GM23338 (cell line): Measurements from ENCODE around the gene CCNYL1. TPM values are rescaled to one million over a fixed set of nuclear protein-coding genes. Genes with fewer than 3 reads are reported as not detected.

Experiments
- ATAC-seq: fragments of 200-7000 bp; cut with Tn5 transposase; 3 replicates; pipeline ENCODE4 v1.9.1; 2020
- DNase-seq: peaks from one replicate; pipeline ENCODE4 v3.0.0-alpha.2; 2015; ENCODE audit warnings: low spot score
- H2AFZ ChIP-seq: fragments of 200-600 bp; sonication (generic); 2 replicates; pipeline ENCODE4 v1.8.0; 2016; ENCODE audit warnings: antibody characterized with exemption, mild to moderate bottlenecking, moderate library complexity
- H3F3A ChIP-seq: fragments of 200-600 bp; sonication (generic); replicated peaks from 2 replicates; pipeline ENCODE4 v1.8.0; 2017; ENCODE audit warnings: antibody characterized with exemption, mixed run types, low read depth
- H3K27ac ChIP-seq: fragments of 200-600 bp; sonication (generic); 2 replicates; pipeline ENCODE4 v1.6.1; 2016; ENCODE audit warnings: low read depth
- H3K27me3 ChIP-seq: fragments of 200-600 bp; sonication (generic); 2 replicates; pipeline ENCODE4 v1.8.0; 2016; ENCODE audit warnings: mild to moderate bottlenecking, mixed run types, moderate library complexity; ENCODE audit not compliant: insufficient read depth
- H3K36me3 ChIP-seq: fragments of 200-600 bp; sonication (generic); 2 replicates; pipeline ENCODE4 v1.8.0; 2016; ENCODE audit warnings: mild to moderate bottlenecking; ENCODE audit not compliant: insufficient read depth
- H3K4me1 ChIP-seq: fragments of 200-600 bp; sonication (generic); 2 replicates; pipeline ENCODE4 v1.8.0; 2016; ENCODE audit warnings: mild to moderate bottlenecking, moderate library complexity; ENCODE audit not compliant: insufficient read depth
- H3K4me2 ChIP-seq: fragments of 200-600 bp; sonication (generic); 2 replicates; pipeline ENCODE4 v1.7.1; 2017; ENCODE audit warnings: mixed run types
- H3K4me3 ChIP-seq: fragments of 200-600 bp; sonication (generic); 2 replicates; pipeline ENCODE4 v1.6.1; 2016; ENCODE audit warnings: mixed run types
- H3K79me2 ChIP-seq: fragments of 200-600 bp; sonication (generic); replicated peaks from 2 replicates; pipeline ENCODE4 v1.8.0; 2017; ENCODE audit warnings: mild to moderate bottlenecking; ENCODE audit not compliant: insufficient read depth
- H3K9me2 ChIP-seq: fragments of 200-600 bp; sonication (generic); 2 replicates; pipeline ENCODE4 v1.8.0; 2017; ENCODE audit not compliant: insufficient read depth
- H4K20me1 ChIP-seq: fragments of 200-600 bp; sonication (generic); replicated peaks from 2 replicates; pipeline ENCODE4 v1.8.0; 2017; ENCODE audit warnings: mild to moderate bottlenecking; ENCODE audit not compliant: insufficient read depth
- H3K27ac Mint-ChIP-seq: 2 replicates; pipeline ENCODE4 v1.8.0; 2020; ENCODE audit warnings: inconsistent platforms, mild to moderate bottlenecking, moderate library complexity, mixed read lengths
- H3K27me3 Mint-ChIP-seq: 3 replicates; pipeline ENCODE4 v1.8.0; 2022; ENCODE audit warnings: low read depth, mild to moderate bottlenecking, moderate library complexity, mixed read lengths, inconsistent platforms; ENCODE audit not compliant: insufficient read depth, poor library complexity
- H3K36me3 Mint-ChIP-seq: 3 replicates; pipeline ENCODE4 v1.8.0; 2021; ENCODE audit warnings: low read depth, mild to moderate bottlenecking, inconsistent platforms, moderate library complexity, mixed read lengths
- H3K4me1 Mint-ChIP-seq: 3 replicates; pipeline ENCODE4 v1.8.0; 2020; ENCODE audit warnings: mild to moderate bottlenecking, inconsistent platforms, mixed read lengths
- H3K4me3 Mint-ChIP-seq: 3 replicates; pipeline ENCODE4 v1.8.0; 2021; ENCODE audit warnings: moderate library complexity, mild to moderate bottlenecking, inconsistent platforms, mixed read lengths
- H3K9me3 Mint-ChIP-seq: 3 replicates; pipeline ENCODE4 v1.8.0; 2020; ENCODE audit warnings: moderate library complexity, mild to moderate bottlenecking, inconsistent platforms, mixed read lengths
- CREB1 ChIP-seq: fragments of 250-450 bp; sonication (Bioruptor Pico); IDR thresholded peaks from 2 replicates; pipeline ENCODE4 v1.5.0; 2020; ENCODE audit warnings: low read depth, mild to moderate bottlenecking, moderate library complexity
- EZH2phosphoT487 ChIP-seq: fragments of 200-600 bp; sonication (generic); IDR thresholded peaks from one replicate; pipeline ENCODE4 v1.8.1; 2018; ENCODE audit warnings: antibody characterized with exemption; ENCODE audit not compliant: unreplicated experiment
- JUNB ChIP-seq: IDR thresholded peaks from one replicate; pipeline ENCODE4 v1.6.1; 2016; ENCODE audit warnings: antibody characterized with exemption; ENCODE audit not compliant: unreplicated experiment
- POLR2AphosphoS5 ChIP-seq: IDR thresholded peaks from 2 replicates; pipeline ENCODE4 v1.6.1; 2016; ENCODE audit warnings: antibody characterized with exemption, low read depth
- STAT1 ChIP-seq: IDR thresholded peaks from one replicate; pipeline ENCODE4 v1.6.1; 2016; ENCODE audit warnings: antibody characterized with exemption; ENCODE audit not compliant: unreplicated experiment
- ZNF114 ChIP-seq: fragments of 250-450 bp; sonication (Bioruptor Pico); IDR thresholded peaks from 2 replicates; pipeline ENCODE4 v1.5.0; 2020; ENCODE audit warnings: mild to moderate bottlenecking, moderate library complexity
- polyA plus RNA-seq: library from polyadenylated mRNA; unstranded; fragments of >200 nt; fragmentation: Nextera tagmentation; extraction: Ambion mirVana; gene quantifications from 2 replicates; pipeline ENCODE4 v1.2.1, GENCODE V29; 2016
- total RNA-seq: library from RNA; depleted of rRNA; stranded (reverse); fragments of >200 nt; shearing (Covaris generic); gene quantifications from 2 replicates; pipeline ENCODE4 v1.2.3, GENCODE V29; 2014
- TF ChIP-seq, protein P1 (sequence below): IDR thresholded peaks from one replicate; pipeline ENCODE4 v1.6.1; 2018; ENCODE audit warnings: antibody characterized with exemption; ENCODE audit not compliant: unreplicated experiment
- TF ChIP-seq, protein P2 (sequence below): IDR thresholded peaks from 2 replicates; pipeline ENCODE4 v1.6.1; 2016; ENCODE audit warnings: antibody characterized with exemption
- TF ChIP-seq, protein P3 (sequence below), 2 experiments: fragments of 200-600 bp in 1 of 2; sonication (generic) in 1 of 2; conservative IDR thresholded peaks; 2 replicates each; pipeline versions ENCODE4 v1.5.1 to v1.6.1; 2016 to 2017; ENCODE audit warnings: antibody characterized with exemption in 2 of 2, low read depth in 2 of 2, mild to moderate bottlenecking in 2 of 2, moderate library complexity in 1 of 2

Gene CCNYL1
- total and polyA plus RNA-seq, 2 experiments from 2014 or later, result 19.6 to 32.1 TPM

DNA sequence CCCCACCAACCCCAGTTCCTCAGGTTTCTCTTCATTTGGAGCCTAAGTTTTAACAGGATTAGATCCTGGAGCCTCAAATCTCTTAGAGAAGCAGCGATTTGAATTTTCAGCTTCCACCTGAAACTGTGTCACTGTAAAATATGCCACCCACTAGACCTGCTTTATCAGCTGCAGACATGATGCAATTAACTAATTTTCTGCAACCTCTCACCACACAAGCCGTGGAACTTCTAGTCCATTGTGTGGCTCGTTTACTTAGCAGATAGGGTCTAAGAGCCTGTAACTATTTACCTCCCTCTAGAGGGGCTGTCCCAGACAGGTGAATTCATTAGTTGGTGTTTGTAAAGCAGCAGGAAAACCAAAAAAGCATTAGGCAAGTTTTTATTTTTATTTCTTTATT is 89.8 kb downstream of the CCNYL1 start:
- H4K20me1 ChIP-seq, result no peaks in the 10 kb centered on the region
- Mint-ChIP-seq H3K36me3 (no peaks in the 10 kb centered on the region), H3K4me1 (peaks cover 24% of the 10 kb centered on the region), H3K4me3 (no peak overlapping the region), H3K9me3 (no peaks in the 10 kb centered on the region; the same call in 2 of the 3 replicates), H3K27ac (no peak overlapping the region), H3K27me3 (peaks cover 8% of the 10 kb centered on the region)
- 0 out of 2 replicates have a peak, but pooled peaks cover 3% of the 10 kb centered on the region for H3F3A ChIP-seq
- H3K27me3 ChIP-seq, result no peaks in the 10 kb centered on the region
- H3K27ac ChIP-seq, result peak overlapping the region; percentile 83
- ATAC-seq (peak; percentile 17; the same call in 2 of the 3 replicates), DNase-seq (peak; percentile 32)
- no peaks in the 10 kb centered on the region for H3K79me2 ChIP-seq
- H3K4me2 ChIP-seq, result peak overlapping the region; percentile 46; the same call in 1 of the 2 replicates
- H3K4me1 ChIP-seq, result peaks cover 29% of the 10 kb centered on the region
- H3K36me3 ChIP-seq, result no peaks in the 10 kb centered on the region
- TF ChIP-seq JUNB (no peak), STAT1 (no peak), ZNF114 (CRISPR knock-in tag) (no peak), CREB1 (CRISPR knock-in tag) (no peak), EZH2phosphoT487 (no peak), POLR2AphosphoS5 (no peak)
- TF ChIP-seq, protein P1, sequence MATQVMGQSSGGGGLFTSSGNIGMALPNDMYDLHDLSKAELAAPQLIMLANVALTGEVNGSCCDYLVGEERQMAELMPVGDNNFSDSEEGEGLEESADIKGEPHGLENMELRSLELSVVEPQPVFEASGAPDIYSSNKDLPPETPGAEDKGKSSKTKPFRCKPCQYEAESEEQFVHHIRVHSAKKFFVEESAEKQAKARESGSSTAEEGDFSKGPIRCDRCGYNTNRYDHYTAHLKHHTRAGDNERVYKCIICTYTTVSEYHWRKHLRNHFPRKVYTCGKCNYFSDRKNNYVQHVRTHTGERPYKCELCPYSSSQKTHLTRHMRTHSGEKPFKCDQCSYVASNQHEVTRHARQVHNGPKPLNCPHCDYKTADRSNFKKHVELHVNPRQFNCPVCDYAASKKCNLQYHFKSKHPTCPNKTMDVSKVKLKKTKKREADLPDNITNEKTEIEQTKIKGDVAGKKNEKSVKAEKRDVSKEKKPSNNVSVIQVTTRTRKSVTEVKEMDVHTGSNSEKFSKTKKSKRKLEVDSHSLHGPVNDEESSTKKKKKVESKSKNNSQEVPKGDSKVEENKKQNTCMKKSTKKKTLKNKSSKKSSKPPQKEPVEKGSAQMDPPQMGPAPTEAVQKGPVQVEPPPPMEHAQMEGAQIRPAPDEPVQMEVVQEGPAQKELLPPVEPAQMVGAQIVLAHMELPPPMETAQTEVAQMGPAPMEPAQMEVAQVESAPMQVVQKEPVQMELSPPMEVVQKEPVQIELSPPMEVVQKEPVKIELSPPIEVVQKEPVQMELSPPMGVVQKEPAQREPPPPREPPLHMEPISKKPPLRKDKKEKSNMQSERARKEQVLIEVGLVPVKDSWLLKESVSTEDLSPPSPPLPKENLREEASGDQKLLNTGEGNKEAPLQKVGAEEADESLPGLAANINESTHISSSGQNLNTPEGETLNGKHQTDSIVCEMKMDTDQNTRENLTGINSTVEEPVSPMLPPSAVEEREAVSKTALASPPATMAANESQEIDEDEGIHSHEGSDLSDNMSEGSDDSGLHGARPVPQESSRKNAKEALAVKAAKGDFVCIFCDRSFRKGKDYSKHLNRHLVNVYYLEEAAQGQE, result no peak
- TF ChIP-seq, protein P2, sequence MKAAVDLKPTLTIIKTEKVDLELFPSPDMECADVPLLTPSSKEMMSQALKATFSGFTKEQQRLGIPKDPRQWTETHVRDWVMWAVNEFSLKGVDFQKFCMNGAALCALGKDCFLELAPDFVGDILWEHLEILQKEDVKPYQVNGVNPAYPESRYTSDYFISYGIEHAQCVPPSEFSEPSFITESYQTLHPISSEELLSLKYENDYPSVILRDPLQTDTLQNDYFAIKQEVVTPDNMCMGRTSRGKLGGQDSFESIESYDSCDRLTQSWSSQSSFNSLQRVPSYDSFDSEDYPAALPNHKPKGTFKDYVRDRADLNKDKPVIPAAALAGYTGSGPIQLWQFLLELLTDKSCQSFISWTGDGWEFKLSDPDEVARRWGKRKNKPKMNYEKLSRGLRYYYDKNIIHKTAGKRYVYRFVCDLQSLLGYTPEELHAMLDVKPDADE, result no peak
- TF ChIP-seq, protein P3, sequence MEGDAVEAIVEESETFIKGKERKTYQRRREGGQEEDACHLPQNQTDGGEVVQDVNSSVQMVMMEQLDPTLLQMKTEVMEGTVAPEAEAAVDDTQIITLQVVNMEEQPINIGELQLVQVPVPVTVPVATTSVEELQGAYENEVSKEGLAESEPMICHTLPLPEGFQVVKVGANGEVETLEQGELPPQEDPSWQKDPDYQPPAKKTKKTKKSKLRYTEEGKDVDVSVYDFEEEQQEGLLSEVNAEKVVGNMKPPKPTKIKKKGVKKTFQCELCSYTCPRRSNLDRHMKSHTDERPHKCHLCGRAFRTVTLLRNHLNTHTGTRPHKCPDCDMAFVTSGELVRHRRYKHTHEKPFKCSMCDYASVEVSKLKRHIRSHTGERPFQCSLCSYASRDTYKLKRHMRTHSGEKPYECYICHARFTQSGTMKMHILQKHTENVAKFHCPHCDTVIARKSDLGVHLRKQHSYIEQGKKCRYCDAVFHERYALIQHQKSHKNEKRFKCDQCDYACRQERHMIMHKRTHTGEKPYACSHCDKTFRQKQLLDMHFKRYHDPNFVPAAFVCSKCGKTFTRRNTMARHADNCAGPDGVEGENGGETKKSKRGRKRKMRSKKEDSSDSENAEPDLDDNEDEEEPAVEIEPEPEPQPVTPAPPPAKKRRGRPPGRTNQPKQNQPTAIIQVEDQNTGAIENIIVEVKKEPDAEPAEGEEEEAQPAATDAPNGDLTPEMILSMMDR (conservative IDR thresholded peaks at IDR 0.05; ENCODE audit: low read depth in 2 of 2), result no peak
- H3K9me2 ChIP-seq, result peaks cover 3% of the 10 kb centered on the region; the same call in 1 of the 2 replicates
- peak overlapping the region; percentile 87; the same call in 1 of the 2 replicates for H2AFZ ChIP-seq
- H3K4me3 ChIP-seq, result no peak overlapping the region

DNA sequence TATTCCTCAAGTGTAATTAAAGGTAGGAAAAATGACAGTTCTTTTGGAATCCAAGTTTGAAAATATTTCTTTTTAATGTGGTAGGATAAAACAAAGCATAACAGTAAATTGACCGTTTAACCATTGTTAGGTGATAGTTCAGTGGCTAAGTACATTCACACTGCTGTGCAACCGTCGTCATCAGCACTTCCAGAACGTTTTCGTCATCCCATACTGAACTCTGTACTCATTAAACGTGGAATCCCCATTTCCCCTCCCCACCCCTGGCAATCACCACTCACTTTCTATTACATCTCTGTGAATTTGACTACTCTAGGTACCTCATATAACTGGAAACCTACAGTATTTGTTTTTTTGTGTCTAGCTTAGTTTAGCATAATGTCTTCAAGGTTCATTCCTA is 91.2 kb downstream of the CCNYL1 start:
- Histone ChIP-seq H4K20me1 (no peaks in the 10 kb centered on the region), H3F3A (no peaks in the 10 kb centered on the region), H3K9me2 (peaks cover 3% of the 10 kb centered on the region; the same call in 1 of the 2 replicates), H3K36me3 (no peaks in the 10 kb centered on the region), H2AFZ (no peak overlapping the region), H3K27me3 (no peaks in the 10 kb centered on the region), H3K27ac (no peak overlapping the region), H3K4me1 (peaks cover 16% of the 10 kb centered on the region), H3K79me2 (no peaks in the 10 kb centered on the region), H3K4me2 (no peak overlapping the region), H3K4me3 (no peak overlapping the region)
- no peak for ATAC-seq
- Mint-ChIP-seq H3K27me3 (peaks cover 6% of the 10 kb centered on the region), H3K36me3 (no peaks in the 10 kb centered on the region), H3K9me3 (no peaks in the 10 kb centered on the region; the same call in 2 of the 3 replicates), H3K27ac (no peak overlapping the region), H3K4me1 (peaks cover 18% of the 10 kb centered on the region), H3K4me3 (no peak overlapping the region)
- TF ChIP-seq ZNF114 (CRISPR knock-in tag) (no peak), POLR2AphosphoS5 (no peak), STAT1 (no peak), CREB1 (CRISPR knock-in tag) (no peak), EZH2phosphoT487 (no peak)
- TF ChIP-seq, protein P1, result no peak
- no peak for DNase-seq
